Stimulated activated memory B cell treated with anti-CD40 and anti-IgM and Interleukin-4, amounts not matched to agents 10 μg/mL and 1 μg/mL and 100 μg/mL, for 72 hours (primary cell): ENCODE results near the gene MMP14.
"Not testable (repeated sequence)": the region's sequence is repeated elsewhere in the genome, so short reads cannot be mapped to it uniquely, and the experiment has no call there.

Experiments used
- ATAC-seq: fragments of 150-1000 bp; cut with Tn5 transposase; 2 replicates; pipeline ENCODE4 v1.10.0; 2021
- H3K27ac Mint-ChIP-seq: one replicate; pipeline ENCODE4 v1.8.0; 2022; ENCODE audit warnings: mild to moderate bottlenecking, mixed read lengths
- H3K27me3 Mint-ChIP-seq: one replicate; pipeline ENCODE4 v1.8.0; 2022; ENCODE audit warnings: mixed read lengths
- H3K36me3 Mint-ChIP-seq: one replicate; pipeline ENCODE4 v1.8.0; 2022; ENCODE audit warnings: mixed read lengths
- H3K4me1 Mint-ChIP-seq: one replicate; pipeline ENCODE4 v1.8.0; 2022; ENCODE audit warnings: mixed read lengths
- H3K4me3 Mint-ChIP-seq: one replicate; pipeline ENCODE4 v1.8.0; 2022; ENCODE audit warnings: mild to moderate bottlenecking, moderate library complexity, mixed read lengths
- H3K9me3 Mint-ChIP-seq: one replicate; pipeline ENCODE4 v1.8.0; 2022; ENCODE audit warnings: mixed read lengths

Gene MMP14

DNA sequence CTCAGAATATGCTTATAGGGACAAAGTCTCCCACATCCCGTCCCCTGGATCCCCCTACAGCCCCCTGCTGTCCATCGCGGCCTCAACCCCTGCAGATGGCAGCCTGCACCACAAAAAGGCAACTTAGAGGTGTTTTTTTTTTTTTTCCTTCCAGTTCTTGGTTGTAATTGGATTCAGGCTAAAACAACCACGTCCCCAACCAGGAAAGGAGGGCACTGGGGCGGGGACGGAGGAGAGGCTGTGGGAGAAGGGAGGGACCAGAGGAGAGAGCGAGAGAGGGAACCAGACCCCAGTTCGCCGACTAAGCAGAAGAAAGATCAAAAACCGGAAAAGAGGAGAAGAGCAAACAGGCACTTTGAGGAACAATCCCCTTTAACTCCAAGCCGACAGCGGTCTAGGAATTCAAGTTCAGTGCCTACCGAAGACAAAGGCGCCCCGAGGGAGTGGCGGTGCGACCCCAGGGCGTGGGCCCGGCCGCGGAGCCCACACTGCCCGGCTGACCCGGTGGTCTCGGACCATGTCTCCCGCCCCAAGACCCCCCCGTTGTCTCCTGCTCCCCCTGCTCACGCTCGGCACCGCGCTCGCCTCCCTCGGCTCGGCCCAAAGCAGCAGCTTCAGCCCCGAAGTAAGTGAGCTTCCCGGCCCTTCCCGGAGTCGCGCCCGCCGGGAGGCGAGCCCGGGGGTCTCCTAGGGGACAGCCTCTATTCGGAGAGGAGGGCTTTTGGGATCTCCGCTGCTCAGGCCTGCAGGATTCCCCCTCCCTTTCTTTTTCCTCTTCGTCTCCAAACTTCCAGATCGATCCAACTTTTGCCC is at the start of gene MMP14:
MMP14 (plus strand) TSS at position 285 of the 813 bp plus-strand sequence; CDS start at position 518, 233 bp downstream.
- Mint-ChIP-seq H3K4me1 (peaks cover 22% of the 10 kb centered on the region), H3K27me3 (peaks cover 29% of the 10 kb centered on the region), H3K27ac (peak within 1 kb of the TSS; percentile 88), H3K4me3 (peak within 1 kb of the TSS; percentile 89), H3K9me3 (no peaks in the 10 kb centered on the region), H3K36me3 (peaks cover 25% of the 10 kb centered on the region)
- ATAC-seq = no peak

DNA sequence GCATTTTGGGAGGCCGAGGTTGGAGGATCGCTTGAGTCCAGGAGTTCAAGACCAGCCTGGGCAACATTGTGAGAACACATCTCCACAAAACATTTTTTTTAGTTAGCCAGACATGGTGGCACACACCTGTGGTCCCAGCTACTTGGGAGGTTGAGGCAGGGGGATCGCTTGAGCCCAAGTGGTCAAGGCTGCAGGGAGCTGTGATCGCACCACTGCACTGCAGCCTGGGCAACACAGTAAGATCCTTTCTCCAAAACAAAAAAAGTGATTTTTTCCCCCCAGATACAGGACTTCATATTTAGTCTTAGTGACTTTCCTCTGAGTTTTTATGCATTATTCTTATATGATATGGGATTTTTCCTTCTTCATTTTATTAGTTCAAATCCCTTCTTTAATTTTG is 49.7 kb upstream of the MMP14 start:
- Mint-ChIP-seq H3K36me3 (no peaks in the 10 kb centered on the region), H3K27ac (peak overlapping the region; percentile 27), H3K4me1 (peaks cover 36% of the 10 kb centered on the region), H3K27me3 (no peaks in the 10 kb centered on the region), H3K9me3 (no peaks in the 10 kb centered on the region), H3K4me3 (no peak overlapping the region)
- no peak for ATAC-seq

- peaks cover 67% of the 10 kb centered on the region for H3K4me1 Mint-ChIP-seq
- H3K4me3 Mint-ChIP-seq = no peak overlapping the region
- no peak for ATAC-seq
- peak overlapping the region; percentile 84 for H3K27ac Mint-ChIP-seq
- H3K36me3 Mint-ChIP-seq = peaks cover 8% of the 10 kb centered on the region
- H3K9me3 Mint-ChIP-seq = peaks cover 3% of the 10 kb centered on the region
- H3K27me3 Mint-ChIP-seq = no peaks in the 10 kb centered on the region
Observed at GRCh38 chr14:22791301-22791700, 45.1 kb upstream of the MMP14 start.

DNA sequence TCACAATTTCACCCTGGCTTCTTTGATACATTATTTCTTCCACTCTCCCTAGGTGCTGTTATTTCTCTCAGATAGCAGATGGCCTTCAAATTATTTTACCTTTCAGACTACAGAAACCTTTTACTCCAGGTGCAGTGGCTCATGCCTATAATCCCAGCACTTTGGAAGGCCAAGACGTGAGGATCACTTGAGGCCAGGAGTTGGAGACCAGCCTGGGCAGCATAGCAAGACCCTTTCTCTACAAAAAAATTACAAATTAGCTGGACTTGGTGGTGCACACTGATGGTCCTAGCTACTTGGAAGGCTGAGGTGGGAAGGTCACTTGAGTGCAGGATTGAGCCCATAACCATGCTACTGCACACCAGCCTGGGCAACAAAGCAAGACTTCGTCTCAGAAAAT is 44.2 kb upstream of the MMP14 start:
- Mint-ChIP-seq H3K36me3 (peaks cover 10% of the 10 kb centered on the region), H3K27ac (peak overlapping the region; percentile 84), H3K9me3 (peaks cover 3% of the 10 kb centered on the region), H3K27me3 (no peaks in the 10 kb centered on the region), H3K4me1 (peaks cover 67% of the 10 kb centered on the region), H3K4me3 (no peak overlapping the region)
- ATAC-seq = no peak

- ATAC-seq, H3K9me3 Mint-ChIP-seq, H3K4me3 Mint-ChIP-seq, H3K27me3 Mint-ChIP-seq: not testable (repeated sequence)
- H3K4me1 Mint-ChIP-seq = peaks cover 81% of the 10 kb centered on the region
- peak overlapping the region; percentile 87 for H3K27ac Mint-ChIP-seq
- peaks cover 10% of the 10 kb centered on the region for H3K36me3 Mint-ChIP-seq
Observed at GRCh38 chr14:22793550-22793949, 42.8 kb upstream of the MMP14 start.

GRCh38 chr14:22793976-22794375 is 42.4 kb upstream of the MMP14 start:
- Mint-ChIP-seq H3K36me3 (peaks cover 10% of the 10 kb centered on the region), H3K9me3 (peaks cover 3% of the 10 kb centered on the region), H3K27ac (peak overlapping the region; percentile 87), H3K27me3 (no peaks in the 10 kb centered on the region), H3K4me1 (peaks cover 83% of the 10 kb centered on the region), H3K4me3 (no peak overlapping the region)
- no peak for ATAC-seq

- Mint-ChIP-seq H3K4me3 (no peak overlapping the region), H3K27ac (peak overlapping the region; percentile 87), H3K9me3 (peaks cover 3% of the 10 kb centered on the region), H3K4me1 (peaks cover 81% of the 10 kb centered on the region), H3K36me3 (peaks cover 10% of the 10 kb centered on the region), H3K27me3 (no peaks in the 10 kb centered on the region)
- peak; percentile 81 for ATAC-seq
Observed at GRCh38 chr14:22794551-22794951, 41.8 kb upstream of the MMP14 start.

GRCh38 chr14:22796087-22796707 is 40.2 kb upstream of the MMP14 start:
- H3K36me3 Mint-ChIP-seq = peaks cover 18% of the 10 kb centered on the region
- peak; percentile 57 for ATAC-seq
- H3K4me1 Mint-ChIP-seq = peaks cover 76% of the 10 kb centered on the region
- H3K9me3 Mint-ChIP-seq = peaks cover 3% of the 10 kb centered on the region
- H3K4me3 Mint-ChIP-seq = no peak overlapping the region
- H3K27ac Mint-ChIP-seq = peak overlapping the region; percentile 87
- H3K27me3 Mint-ChIP-seq = no peaks in the 10 kb centered on the region

DNA sequence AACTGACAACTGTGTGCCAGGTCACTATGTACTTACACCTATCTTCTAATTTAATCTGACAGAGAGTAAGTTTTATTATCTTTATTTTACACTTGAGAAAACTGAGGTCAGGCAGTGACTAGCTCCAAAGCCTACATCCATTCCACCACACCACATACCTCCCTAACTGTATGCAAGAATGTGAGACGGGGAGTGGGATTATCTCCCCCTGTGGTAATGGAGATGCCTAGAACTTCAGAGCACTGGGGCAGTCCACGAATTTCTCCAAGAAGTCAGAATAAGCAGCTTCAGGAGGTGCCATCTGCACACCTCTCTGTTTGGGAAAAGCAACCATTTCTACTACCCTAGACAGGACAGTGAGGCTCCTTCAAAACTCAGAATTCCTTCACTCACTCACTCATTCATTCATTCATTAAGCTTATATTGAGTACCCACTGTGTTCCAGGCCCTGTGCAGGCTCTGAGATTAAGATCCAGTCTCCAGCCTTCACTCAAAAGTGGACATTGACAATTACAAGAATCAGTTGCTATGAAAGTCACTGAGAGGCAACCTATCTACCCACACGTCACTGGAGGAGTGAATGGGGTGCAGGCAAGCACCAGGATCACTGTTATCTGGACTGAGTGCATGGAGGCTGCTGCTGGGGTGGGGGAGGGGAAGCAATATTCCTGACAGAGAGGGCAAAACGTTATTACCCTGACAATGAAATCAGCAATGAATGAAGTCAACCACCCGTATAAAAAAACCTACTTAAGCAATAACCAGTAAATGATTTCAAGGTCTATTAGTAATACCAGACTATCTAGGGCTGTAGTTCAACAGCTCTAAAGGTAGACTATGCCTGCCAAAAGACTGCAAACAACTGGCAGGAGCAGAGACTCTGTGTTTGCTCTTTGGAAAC is 39.1 kb upstream of the MMP14 start:
- Mint-ChIP-seq H3K27me3 (no peaks in the 10 kb centered on the region), H3K27ac (peak overlapping the region; percentile 87), H3K9me3 (peaks cover 3% of the 10 kb centered on the region), H3K36me3 (peaks cover 18% of the 10 kb centered on the region), H3K4me1 (peaks cover 76% of the 10 kb centered on the region), H3K4me3 (no peak overlapping the region)
- ATAC-seq = no peak

DNA sequence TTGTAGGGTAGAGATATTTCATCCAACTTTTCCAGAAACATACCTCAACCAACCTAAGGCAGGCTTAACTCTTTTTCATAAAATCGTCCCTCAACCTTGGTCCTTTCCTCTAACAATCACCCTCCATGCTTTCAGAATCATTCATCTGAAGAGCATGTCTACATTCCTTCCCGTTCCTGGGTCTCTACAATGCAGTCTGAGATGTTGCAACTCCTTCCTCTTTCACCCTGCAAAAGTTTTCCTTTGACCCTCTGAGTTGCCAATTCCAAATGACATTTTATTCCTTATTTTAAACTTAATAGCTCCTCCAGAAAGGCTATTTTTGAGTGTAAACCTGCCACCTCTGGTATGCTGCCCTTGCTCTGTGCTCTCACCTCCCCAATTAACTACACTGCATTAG is 37.9 kb upstream of the MMP14 start:
- no peak overlapping the region for H3K4me3 Mint-ChIP-seq
- H3K36me3 Mint-ChIP-seq = peaks cover 24% of the 10 kb centered on the region
- H3K27me3 Mint-ChIP-seq = no peaks in the 10 kb centered on the region
- ATAC-seq = no peak
- peak overlapping the region; percentile 87 for H3K27ac Mint-ChIP-seq
- peaks cover 88% of the 10 kb centered on the region for H3K4me1 Mint-ChIP-seq
- H3K9me3 Mint-ChIP-seq = peaks cover 3% of the 10 kb centered on the region

- Mint-ChIP-seq H3K4me1 (peaks cover 90% of the 10 kb centered on the region), H3K27ac (no peak overlapping the region), H3K36me3 (peaks cover 26% of the 10 kb centered on the region), H3K27me3 (no peaks in the 10 kb centered on the region), H3K9me3 (peaks cover 3% of the 10 kb centered on the region), H3K4me3 (no peak overlapping the region)
- no peak for ATAC-seq
Observed at GRCh38 chr14:22800346-22800745, 36.0 kb upstream of the MMP14 start.

GRCh38 chr14:22801716-22802115 is 34.7 kb upstream of the MMP14 start:
- Mint-ChIP-seq H3K4me1 (peaks cover 80% of the 10 kb centered on the region), H3K9me3 (no peaks in the 10 kb centered on the region)

GRCh38 chr14:22802860-22803686 is 33.3 kb upstream of the MMP14 start:
- H3K36me3 Mint-ChIP-seq = peaks cover 20% of the 10 kb centered on the region
- ATAC-seq = peak; percentile 91

More at GRCh38 chr14:22801716-22802115, 34.7 kb upstream of the MMP14 start:
- H3K27ac Mint-ChIP-seq = peak overlapping the region; percentile 79
- peaks cover 20% of the 10 kb centered on the region for H3K36me3 Mint-ChIP-seq
- H3K4me3 Mint-ChIP-seq = no peak overlapping the region
- H3K27me3 Mint-ChIP-seq = no peaks in the 10 kb centered on the region
- no peak for ATAC-seq

GRCh38 chr14:22803687-22803974 is 32.8 kb upstream of the MMP14 start:
- Mint-ChIP-seq H3K4me3 (peak overlapping the region; percentile 21), H3K4me1 (peaks cover 81% of the 10 kb centered on the region), H3K36me3 (peaks cover 20% of the 10 kb centered on the region), H3K27ac (peak overlapping the region; percentile 79), H3K9me3 (no peaks in the 10 kb centered on the region), H3K27me3 (no peaks in the 10 kb centered on the region)
- ATAC-seq = peak; percentile 77

More at GRCh38 chr14:22802860-22803686, 33.3 kb upstream of the MMP14 start:
- Mint-ChIP-seq H3K9me3 (no peaks in the 10 kb centered on the region), H3K27ac (peak overlapping the region; percentile 79), H3K4me3 (peak overlapping the region; percentile 53), H3K27me3 (no peaks in the 10 kb centered on the region), H3K4me1 (peaks cover 81% of the 10 kb centered on the region)
